Stimulated activated CD4-positive, alpha-beta T cell treated with anti-CD3 and anti-CD28 coated beads, TNF-alpha, amount 100 ng/mL, for 4 hours (primary cell): ENCODE results near the gene RNGTT.
"Not testable (repeated sequence)": the region's sequence is repeated elsewhere in the genome, so short reads cannot be mapped to it uniquely, and the experiment has no call there.

ENCODE experiments used
- DNase-seq, 3 experiments: peaks; one replicate each; pipeline ENCODE4 v3.0.0-alpha.2; 2020; ENCODE audit warnings: low read depth in 3 of 3

The RNGTT gene

DNA sequence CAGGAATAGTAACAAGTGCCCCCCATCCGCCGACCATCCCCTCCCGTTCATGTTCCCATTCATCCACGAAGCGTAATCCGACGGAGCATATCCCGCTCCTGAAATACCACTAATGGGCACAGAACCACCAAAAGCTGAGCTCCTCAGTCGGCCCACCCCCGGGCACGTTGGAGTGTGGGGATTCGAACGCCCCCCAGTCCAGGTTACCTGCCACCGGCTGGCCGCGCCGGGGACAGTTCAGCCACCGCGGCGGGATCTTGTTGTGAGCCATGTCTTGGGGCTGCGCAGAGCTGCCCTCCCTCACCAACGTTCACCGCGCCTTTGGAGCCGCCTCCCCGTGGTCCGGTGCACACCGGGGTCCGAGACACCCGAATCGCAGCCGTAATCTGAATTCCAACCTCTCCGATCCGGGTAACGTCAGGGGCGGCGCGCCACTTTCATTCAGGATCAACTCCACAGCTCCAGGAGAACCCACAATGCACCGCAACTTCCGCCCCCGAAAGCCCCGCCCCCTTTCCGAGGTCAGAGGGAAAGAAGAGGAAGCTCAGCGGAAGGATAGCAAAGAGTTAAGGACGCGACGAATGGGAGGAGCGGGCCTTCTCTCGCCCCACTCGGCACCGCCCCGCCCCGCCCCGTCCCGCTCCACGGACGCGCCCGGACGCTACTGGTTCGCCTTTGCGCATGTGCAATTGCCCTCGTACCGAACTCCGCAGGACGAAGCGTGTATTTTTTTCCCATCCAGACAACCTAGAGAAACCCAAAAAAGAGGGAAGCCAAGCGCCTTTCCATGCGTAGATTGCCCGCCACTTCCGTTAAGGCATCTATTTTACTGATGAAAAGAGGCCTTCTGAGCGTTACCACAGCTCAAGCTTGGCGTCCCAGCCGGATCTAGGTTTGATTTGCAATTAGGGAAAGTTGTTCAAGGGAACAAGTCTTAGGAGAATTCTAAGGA, at the start of gene RNGTT:
Gene RNGTT, minus strand, starts transcription at position 480 of the 952 bp plus-strand sequence. Its CDS starts 209 bp downstream, at position 271.
- DNase-seq: peak; percentile 96 to 97 (median 96)

GRCh38 chr6:89011436-89011835, 48.0 kb upstream of the RNGTT start:
- DNase-seq: no peak

- DNase-seq: no peak
These were observed 47.4 kb upstream of the RNGTT start for GRCh38 chr6:89010825-89011224.

DNA sequence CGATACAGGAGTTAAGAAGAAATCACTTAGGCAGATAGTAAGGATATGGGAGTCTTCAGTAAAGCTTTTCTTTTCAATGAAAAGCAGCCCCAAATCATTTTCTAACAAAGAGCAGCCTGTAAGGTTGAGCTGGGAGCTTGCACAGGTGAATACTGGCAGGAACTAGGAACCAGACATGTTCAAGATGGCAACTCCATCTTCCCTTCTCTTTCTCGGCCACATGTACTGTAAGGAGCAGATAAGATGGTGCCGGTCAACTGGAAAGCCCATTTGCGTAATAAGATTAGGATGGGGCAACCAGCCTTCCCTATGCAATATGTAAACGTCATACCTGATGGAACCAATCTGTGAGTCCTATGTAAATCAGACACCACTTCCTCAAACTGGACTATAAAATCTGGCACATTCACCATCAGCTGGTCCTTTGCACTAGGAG, 46.2 kb upstream of the RNGTT start:
- DNase-seq: no peak

- DNase-seq: no peak
These were observed 45.5 kb upstream of the RNGTT start for GRCh38 chr6:89008815-89009374.

- no peak for DNase-seq
These were observed 44.8 kb upstream of the RNGTT start for GRCh38 chr6:89008001-89008814.

DNA sequence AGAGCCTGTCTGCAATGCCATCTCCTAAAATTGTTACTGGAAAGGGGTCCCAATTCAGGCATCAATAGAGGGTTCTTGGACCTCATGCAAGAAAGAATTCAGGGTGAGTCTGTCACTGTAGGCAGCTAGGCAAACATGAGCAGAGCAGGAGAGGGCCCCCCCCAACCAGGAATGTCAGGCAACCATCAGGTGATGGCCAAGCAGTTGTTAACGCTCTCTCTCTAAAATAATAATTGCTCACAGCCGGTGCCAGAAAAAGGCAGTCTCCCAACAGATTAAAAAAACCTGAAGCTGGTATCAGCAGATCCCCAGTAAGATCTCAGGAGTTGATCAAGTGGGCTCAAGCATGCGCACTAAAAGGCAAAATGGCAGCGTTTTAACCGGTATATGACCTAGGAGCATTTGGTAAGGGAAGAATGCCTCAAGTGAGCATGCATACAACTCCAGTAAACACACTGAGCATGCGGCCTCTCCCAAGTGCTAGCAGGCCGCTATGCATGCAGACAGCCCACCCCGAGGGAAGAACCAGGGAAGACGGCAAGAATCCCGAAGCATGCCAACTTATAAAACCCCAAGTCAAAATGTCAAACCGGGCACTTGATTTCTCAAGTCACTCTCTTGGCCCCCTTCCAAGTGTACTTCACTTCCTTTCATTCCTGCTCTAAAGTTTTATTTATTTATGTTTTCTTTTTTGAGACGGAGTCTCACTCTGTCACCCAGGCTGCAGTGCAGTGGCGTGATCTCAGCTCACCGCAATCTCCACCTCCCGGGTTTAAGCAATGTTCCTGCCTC, 44.0 kb upstream of the RNGTT start:
- no peak for DNase-seq

DNA sequence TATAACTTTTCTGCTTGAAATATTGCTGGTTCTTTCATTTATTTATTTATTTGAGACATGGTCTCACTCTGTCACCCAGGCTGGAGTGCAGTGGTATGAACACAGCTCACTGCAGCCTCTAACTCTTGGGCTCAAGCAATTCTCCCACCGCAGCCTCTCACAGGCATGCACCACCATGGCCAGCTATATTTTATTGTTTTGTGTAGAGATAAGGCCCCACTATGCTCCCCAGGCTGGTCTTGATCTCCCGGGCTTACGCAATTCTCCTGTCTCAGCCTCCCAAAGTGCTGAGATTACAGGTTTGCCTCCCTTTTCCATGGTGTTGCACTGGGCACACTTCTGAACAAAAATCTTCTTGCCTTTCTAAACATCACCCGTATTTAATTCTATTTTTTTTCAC, 39.1 kb upstream of the RNGTT start:
- no peak for DNase-seq

GRCh38 chr6:88997327-88997726, 33.9 kb upstream of the RNGTT start:
- no peak for DNase-seq

DNA sequence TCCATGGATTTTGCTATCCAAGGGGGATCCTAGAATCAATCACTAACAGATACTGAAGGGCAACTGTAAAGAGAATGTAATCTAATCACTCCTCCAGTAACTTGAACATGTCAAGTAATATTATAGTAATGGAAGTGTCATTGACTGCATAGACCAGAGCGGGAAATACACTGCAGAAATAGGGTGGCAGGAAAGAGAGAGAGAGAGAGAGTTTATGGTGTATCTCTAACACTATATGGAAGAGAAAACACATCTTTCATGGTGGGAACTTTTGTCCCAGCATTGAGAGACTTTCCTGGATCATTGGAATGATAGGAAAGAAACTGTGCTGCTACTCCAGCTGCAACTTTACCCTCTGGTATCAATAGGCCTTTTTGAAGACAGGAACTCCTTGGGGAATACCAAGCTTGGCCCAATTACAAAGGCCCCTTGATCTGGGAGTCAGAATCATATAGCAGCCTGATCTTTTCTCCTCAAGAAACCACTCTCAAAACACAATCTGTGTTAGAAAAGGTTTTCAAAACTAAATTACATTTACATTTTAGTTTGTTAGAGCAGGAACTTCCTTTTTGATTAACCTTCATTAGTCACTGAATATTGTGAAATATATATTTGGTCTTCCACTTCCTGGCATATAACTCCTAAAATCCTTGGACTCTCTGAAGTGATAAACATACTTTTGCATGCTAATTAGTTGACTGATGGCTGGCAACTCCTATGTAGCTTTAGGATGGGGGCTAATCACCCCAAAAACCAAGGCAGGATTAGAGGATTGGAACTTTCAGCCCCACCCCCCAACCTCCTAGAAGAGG, 29.5 kb upstream of the RNGTT start:
- no peak for DNase-seq

GRCh38 chr6:88989215-88989614, 25.8 kb upstream of the RNGTT start:
- no peak for DNase-seq

GRCh38 chr6:88987922-88988321, 24.5 kb upstream of the RNGTT start:
- DNase-seq: no peak

GRCh38 chr6:88985901-88986300, 22.5 kb upstream of the RNGTT start:
- DNase-seq: no peak

- DNase-seq: no peak
These were observed 21.2 kb upstream of the RNGTT start for GRCh38 chr6:88984606-88985005.

- no peak for DNase-seq
These were observed 20.7 kb upstream of the RNGTT start for GRCh38 chr6:88984152-88984551.

- no peak for DNase-seq
These were observed 20.1 kb upstream of the RNGTT start for GRCh38 chr6:88983532-88983931.

- DNase-seq: not testable (repeated sequence)
These were observed 19.7 kb upstream of the RNGTT start for GRCh38 chr6:88983129-88983528.

DNA sequence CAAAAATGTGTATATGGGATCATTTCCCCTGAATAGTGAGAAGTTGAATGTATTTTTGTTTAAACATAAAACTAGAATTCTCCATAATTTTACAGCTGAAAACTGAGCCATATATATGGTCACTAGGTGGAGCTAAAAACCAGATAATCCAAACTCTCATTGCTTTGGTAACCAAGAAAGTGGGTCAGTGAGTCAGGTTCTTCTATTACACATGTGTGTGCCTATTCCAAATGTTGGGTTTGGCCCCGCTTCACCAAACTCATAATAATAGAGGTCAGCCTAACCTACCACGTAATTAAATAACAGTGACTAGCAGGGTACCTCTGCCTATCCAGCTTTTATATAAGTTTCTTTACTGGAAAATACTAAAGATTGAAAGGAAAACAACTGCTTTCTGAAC, 19.3 kb upstream of the RNGTT start:
- no peak for DNase-seq

DNA sequence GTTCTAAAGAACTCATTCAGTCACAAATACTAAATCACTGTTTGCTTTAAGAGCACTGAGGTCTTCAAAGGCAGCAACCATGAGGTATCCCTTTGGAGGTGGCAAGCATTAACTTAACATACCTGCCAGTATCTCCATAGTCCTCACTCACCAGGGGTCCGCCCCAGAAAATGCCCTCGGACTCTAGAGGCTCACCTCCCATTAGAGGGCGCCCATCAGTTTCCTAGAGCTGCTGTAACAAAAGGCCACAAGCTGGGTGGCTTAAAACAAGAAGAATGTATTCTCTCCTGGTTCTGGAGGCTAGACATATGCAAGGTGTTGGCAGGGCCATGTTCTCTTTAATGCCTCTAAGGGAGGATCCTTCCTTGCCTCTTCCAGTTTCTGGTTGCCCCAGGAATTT, 12.0 kb upstream of the RNGTT start:
- DNase-seq: no peak
